ENCODE results near the gene FMN2.
A peak's percentile ranks its signal among the peaks of the same experiment; 100 is the strongest.

FMN2 gene

GRCh38 chr1:240099329-240099728 is 7.6 kb downstream of the FMN2 start:
- DNase-seq = no peak

DNA sequence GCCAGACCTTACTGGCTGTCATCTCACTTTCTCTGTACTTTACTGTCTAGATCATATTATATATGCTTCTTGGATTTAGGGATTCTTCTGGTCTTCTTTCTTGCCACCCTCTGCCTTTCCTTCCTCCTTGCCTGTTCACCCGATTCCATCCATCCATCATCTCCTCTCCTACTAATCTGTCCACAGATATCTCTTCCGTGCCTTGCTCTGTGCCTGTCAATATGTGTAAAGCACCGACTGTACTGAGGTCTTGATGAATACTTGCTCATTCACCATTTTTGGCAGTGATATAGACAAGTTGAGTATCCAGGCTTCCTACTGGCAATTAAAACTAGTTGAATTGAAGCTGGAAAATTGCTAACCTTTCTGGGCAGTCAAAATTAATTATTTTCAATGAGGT is 8.1 kb downstream of the FMN2 start:
- DNase-seq = no peak

- DNase-seq = no peak
These were observed 8.8 kb downstream of the FMN2 start for GRCh38 chr1:240100371-240100934.

DNA sequence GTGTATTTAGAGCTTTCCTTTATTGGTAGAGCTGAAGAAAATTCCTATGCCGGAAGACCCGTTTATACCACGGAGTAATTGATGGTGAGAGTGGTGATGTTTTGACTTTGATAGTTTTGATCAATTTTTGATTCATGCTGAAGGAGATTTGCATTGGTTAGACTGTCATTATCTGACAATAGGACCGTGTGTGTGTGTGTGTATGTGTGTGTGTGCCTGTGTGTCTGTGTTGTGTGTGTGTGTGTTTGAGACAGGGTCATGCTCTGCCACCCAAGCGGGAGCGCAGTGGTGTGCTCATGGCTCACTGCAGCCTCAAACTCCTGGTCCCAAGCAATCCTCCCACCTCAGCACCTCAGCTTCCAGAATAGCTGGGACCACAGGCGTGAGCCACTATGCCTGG is 9.6 kb downstream of the FMN2 start:
- DNase-seq = no peak

DNA sequence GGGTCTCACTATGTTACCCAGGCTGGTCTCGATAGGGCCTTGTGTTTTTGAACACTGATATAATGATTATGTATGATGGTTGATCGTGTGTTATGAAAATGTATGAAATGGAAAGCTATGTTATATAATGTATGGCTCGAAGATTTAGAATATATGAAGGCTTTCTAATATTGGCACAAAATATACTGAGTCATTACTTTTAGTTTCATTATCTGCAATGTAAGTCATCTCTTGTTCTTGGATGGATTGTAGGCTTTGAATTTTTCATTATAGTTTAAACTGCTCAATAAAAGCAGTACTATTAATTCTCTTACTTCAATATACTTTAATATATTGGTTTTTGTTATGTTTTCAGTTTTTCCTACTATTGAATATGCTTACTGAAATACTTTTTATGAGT is 10.1 kb downstream of the FMN2 start:
- no peak for DNase-seq

GRCh38 chr1:240104672-240105071 is 13.0 kb downstream of the FMN2 start:
- DNase-seq = no peak

DNA sequence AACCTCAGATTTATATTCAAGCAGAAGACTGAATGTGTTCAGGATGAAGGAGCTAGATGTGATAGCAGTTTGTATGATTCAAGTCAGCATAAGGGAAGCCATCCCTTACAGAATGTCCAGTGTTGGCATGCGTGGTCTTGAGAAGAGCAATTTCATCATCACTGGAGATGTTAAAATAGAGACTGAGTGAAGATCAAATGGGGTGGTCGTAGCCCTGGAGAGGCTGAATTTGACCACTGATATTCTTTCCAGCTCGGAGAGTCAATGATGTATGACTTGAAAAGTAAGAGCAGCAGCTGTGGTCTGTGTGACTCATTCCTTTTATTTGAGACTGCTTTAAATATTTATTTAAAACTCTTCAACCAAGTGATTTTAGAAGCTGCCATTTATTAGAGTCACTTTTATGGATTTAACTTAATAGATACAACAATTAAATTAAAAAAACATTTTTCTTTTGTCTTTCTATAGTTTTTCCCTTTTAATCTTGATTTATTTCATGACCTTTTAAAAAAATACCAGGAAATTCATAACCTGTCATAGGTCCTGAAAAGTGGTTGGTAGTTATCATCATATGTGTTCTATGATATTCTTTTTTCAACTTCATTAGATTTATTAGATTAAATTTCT is 15.5 kb downstream of the FMN2 start:
- DNase-seq = peak; percentile 76

GRCh38 chr1:240109130-240109529 is 17.4 kb downstream of the FMN2 start:
- no peak for DNase-seq

- DNase-seq = no peak
These were observed 18.4 kb downstream of the FMN2 start for GRCh38 chr1:240109920-240110636.

DNA sequence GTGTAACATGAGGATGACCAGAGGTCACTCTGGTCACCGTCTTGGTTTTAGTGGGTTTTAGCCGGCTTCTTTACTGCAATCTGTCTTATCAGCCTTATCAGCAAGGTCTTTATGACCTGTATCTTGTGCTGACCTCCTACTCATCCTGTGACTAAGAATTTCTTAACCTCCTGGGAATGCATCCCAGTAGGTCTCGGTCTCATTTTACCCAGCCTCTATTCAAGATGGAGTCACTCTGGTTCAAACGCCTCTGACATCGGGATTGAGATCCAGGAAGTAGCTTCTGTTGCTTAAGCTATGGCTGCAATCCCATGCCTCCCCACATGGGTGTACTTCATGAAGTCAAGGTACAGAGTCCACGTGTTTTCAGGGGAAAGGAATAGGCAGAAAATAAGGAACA is 19.9 kb downstream of the FMN2 start:
- DNase-seq = peak; percentile 50

GRCh38 chr1:240114222-240114621 is 22.5 kb downstream of the FMN2 start:
- DNase-seq = no peak

DNA sequence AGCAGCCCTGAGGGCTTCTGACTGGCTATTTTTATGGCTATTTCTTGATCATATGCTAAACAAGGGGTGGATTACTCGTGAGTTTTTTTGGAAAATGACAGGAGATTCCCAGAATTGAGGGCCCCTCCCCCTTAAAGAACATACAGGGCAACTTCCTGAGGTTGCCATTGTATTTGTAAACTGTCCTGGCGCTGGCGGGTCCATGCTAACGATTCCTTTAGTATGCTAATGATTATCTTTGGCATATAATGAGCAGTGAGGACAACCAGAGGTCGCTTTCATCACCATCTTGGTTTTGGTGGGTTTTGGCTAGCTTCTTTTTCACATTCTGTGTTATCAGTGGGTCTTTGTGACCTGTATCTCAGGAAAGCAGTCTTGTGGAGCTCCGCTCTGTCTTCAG is 24.1 kb downstream of the FMN2 start:
- DNase-seq = no peak

DNA sequence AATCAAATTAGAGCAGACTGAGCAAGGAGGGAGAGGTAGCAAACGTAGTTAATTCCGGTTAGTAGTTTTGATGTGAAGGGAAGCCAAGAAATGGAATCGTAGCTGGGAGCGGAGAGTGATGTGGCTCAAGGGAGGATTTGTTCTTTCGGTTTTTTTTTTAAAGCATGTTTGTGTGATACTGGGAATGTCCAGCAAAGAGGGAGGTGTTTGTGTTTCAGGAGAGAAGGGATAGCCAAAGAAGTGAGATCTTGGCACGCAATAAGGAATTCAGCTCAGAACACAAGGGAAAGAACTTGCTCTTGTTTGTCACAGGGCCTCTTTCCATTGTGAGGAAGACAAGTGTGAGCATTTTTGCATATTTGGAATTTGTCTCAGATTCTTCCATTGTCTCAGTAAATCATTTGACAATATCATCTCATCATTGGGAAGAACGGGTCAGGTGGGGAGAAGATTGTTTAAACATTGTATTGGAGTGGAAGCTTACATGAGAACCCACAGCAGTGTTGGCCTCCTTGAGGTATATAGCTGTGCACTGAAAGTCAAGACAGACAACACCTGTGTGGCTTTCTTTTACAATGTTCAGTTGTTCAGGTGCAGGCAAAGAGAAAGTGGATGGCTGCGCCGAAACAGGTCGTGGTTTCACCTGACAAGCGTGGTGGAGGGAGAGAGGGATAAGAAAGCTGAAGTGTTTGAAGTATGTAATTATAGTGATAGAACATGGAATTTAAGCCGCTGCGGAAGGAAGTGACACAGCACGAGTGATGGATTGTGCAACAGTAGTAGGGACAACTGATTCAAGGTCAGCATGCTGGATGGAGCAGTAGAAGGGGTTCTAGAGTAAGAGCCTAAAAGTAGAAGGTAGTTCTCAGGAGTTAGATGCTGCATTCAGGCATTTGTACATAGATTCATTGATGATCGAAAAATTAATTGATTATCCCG is 25.4 kb downstream of the FMN2 start:
- peak; percentile 17 for DNase-seq

DNA sequence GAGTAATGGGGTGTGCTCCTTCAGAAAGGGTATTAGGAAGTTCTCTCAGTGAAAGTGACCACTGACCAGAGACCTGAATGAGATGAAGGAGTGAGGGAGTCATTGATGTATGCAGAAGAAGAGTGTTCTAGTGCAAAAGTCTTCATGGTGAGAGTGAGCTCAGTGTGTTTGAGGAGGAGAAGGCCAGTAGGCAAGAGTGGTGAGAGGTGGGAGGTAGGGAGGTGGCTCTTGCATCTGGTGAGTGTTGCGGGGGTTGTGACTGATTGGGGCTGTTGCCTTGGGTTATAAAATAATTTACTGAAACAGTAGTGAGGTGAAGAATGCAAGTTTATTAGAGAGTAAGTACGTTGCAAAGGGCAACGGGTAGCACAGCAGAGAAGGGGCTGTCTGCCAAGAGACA is 26.2 kb downstream of the FMN2 start:
- no peak for DNase-seq

DNA sequence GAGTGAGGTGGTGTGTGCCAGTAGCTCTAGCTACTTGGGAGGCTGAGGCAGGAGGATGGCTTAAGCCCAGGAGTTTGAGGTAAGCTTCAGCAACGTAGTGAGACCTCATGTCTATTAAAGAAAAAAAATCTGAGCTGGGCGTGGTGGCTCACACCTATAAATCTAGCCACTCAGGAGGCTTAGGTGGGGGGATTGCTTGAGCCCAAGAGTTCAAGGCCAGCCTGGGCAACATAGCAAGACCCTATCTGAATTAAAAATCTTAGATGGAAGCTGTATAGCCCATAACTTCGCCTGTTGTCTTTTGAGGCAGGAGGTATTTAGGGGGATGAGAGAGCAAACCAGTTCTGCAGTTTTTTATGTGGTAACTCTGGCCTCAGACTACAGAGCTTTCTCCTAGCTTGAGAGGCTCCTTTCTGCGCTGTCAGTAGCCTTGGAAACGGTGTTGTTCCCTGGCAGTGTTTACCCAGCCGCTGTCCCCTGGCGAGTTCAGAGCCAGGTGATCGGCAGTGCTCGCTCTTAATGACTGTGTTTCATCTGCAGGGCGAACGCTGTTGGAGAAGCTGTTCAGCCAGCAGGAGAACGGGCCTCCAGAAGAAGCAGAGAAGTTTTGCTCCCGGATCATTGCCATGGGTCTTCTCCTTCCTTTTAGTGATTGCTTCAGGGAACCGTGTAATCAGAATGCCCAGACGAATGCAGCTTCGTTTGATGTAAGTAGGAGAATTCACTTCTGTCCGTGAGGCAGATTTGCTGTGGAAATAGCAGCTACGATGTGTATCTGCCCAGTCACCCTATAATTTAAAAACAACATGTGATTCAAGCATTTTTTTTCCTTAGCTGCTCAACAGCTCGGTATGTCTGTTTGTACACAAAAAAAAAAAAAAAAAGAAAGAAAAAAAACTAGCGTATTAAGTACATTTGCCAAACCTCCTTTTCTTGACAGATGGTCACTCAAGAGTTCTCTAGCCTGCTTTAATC is 31.2 kb downstream of the FMN2 start:
- DNase-seq = peak; percentile 98

DNA sequence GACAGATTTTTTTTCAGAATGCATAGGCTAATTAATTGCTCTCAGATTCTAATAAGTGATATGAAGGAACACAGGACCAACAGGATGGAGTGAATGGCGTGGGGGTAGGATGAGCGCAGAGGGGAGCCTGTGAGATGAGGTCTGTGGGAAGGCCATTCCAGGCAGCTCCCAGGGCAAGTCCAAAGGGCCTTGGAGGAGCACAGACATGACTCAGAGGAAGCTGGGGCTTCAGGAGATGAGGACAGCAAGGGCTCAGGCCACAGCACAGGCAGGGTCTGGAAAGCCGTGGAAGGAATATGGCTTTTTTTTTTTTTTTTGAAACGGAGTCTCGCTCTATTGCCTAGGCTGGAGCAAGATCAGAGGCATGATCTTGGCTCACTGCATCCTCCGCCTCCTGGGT is 35.1 kb downstream of the FMN2 start:
- DNase-seq = no peak

DNA sequence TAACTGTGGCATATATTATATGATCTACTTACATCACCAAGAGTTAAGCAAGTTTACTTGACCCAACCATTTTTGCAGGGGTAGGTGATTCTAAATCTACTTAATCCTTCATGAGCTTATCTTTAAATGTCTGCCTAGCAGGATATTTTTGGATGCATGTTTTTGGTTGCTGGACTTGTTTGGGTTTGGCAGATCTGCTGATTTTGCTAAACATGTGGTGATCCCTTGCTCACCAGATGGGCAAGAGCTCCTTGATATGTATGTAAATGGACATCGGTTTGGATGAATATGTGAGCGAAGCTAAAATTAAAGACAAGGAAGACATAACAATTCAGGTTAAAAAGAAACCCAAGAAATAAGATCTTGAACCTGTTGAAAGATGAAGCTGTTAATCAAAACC is 36.7 kb downstream of the FMN2 start:
- no peak for DNase-seq

DNA sequence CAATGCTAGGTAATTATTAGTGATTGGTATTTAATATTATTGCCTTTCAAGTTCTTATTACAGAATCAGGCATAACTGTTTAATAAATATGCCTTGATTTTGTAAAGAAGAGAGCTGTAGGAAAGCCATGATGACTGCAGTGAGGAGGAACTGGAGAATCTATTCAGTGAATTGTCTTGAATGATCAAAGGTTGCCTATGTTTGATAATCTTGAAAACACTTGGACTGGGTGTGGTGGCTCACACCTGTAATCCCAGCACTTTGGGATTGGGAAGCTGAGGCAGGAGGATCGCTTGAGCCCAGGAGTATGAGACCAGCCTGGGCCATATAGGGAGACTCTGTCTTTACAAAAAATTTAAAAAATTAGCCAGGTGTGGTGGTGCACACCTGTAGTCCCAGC is 42.4 kb downstream of the FMN2 start:
- no peak for DNase-seq

- DNase-seq = no peak
These were observed 42.9 kb downstream of the FMN2 start for GRCh38 chr1:240134596-240134995.

DNA sequence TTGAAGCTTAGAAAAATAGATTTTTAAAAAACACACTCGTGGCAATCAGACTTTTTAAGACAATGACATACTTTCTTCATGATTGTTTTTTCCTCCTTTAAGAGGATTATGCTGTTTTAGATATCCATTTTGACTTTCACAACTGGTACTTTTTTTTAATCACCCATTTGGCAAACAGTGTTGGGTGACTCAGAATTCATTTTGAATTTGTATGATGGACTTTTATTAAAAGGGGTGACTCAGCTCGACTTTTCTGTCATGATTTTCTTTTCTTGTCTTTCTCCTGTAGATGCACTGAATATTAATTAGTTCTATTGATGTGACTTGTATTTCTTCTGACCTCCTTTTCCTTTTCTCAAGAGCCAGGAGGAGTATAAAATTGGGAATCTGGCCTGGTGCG is 44.7 kb downstream of the FMN2 start:
- DNase-seq = no peak

DNA sequence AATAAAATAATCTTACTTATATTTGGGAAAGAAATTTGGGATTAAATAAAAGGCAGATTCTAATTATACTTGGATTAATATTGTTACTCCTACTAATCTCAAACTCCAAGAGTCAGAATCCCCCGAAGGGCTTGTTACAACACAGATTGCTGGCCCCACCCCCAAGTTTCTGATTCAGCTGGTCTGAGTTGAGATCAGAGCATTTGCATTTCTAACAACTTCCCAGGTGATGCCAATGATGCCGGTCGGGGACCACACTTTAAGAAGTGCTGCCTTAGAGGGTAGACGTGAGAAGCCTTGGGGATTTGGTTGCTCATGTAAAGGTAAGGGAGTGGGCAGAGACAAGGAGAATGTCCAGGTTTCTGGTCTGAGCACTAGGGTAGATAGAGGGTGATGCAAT is 47.2 kb downstream of the FMN2 start:
- no peak for DNase-seq

GRCh38 chr1:240139511-240139910 is 47.8 kb downstream of the FMN2 start:
- DNase-seq = no peak

Data from DMS53 (cell line).